Chondrocyte (in vitro differentiated cells): ENCODE data around the gene COL4A4. TPM values are rescaled to one million over a fixed set of nuclear protein-coding genes. Genes with fewer than 3 reads are reported as not detected.

Source experiments
- DNase-seq: peaks from one replicate; pipeline ENCODE4 v3.0.0; 2021; ENCODE audit warnings: mixed read lengths, low spot score
- H3K27ac Mint-ChIP-seq: one replicate; pipeline ENCODE4 v1.8.0; 2021; ENCODE audit warnings: mild to moderate bottlenecking, moderate library complexity, mixed read lengths; ENCODE audit not compliant: unreplicated experiment
- H3K27me3 Mint-ChIP-seq: 2 replicates; pipeline ENCODE4 v1.8.0; 2021; ENCODE audit warnings: low read depth, mixed read lengths
- H3K36me3 Mint-ChIP-seq: 2 replicates; pipeline ENCODE4 v1.8.0; 2021; ENCODE audit warnings: low read depth, mixed read lengths
- H3K4me1 Mint-ChIP-seq: 2 replicates; pipeline ENCODE4 v1.8.0; 2021; ENCODE audit warnings: low read depth, mild to moderate bottlenecking, mixed read lengths
- H3K4me3 Mint-ChIP-seq: one replicate; pipeline ENCODE4 v1.8.0; 2021; ENCODE audit warnings: mild to moderate bottlenecking, moderate library complexity, mixed read lengths; ENCODE audit not compliant: unreplicated experiment
- H3K9me3 Mint-ChIP-seq: 2 replicates; pipeline ENCODE4 v1.8.0; 2021; ENCODE audit warnings: low read depth, mixed read lengths
- CTCF ChIP-seq: fragments of 200-600 bp; sonication (generic); IDR thresholded peaks from 2 replicates; pipeline ENCODE4 v1.5.0; 2021; ENCODE audit warnings: antibody characterized with exemption, mild to moderate bottlenecking, moderate library complexity
- total RNA-seq: library from RNA; stranded (reverse); gene quantifications from 3 replicates; pipeline ENCODE4 v1.2.1, GENCODE V29; 2021

COL4A4 gene
- total RNA-seq, 1 donor from 2014 or later: 7.3 TPM

- H3K27me3 Mint-ChIP-seq: peaks cover 12% of the 10 kb centered on the region
- H3K27ac Mint-ChIP-seq: no peak overlapping the region
- no peaks in the 10 kb centered on the region for H3K9me3 Mint-ChIP-seq
- peaks cover 6% of the 10 kb centered on the region for H3K4me1 Mint-ChIP-seq
- no peaks in the 10 kb centered on the region for H3K36me3 Mint-ChIP-seq
- no peak for TF ChIP-seq CTCF
- H3K4me3 Mint-ChIP-seq: no peak overlapping the region
- no peak for DNase-seq
Observed at GRCh38 chr2:227130636-227131035, 33.4 kb downstream of the COL4A4 start.

GRCh38 chr2:227127201-227127600, 36.8 kb downstream of the COL4A4 start:
- H3K4me3 Mint-ChIP-seq: no peak overlapping the region
- peaks cover 6% of the 10 kb centered on the region for H3K4me1 Mint-ChIP-seq
- H3K27me3 Mint-ChIP-seq: peaks cover 15% of the 10 kb centered on the region
- no peaks in the 10 kb centered on the region for H3K9me3 Mint-ChIP-seq
- H3K27ac Mint-ChIP-seq: no peak overlapping the region
- DNase-seq: no peak
- H3K36me3 Mint-ChIP-seq: no peaks in the 10 kb centered on the region
- no peak for TF ChIP-seq CTCF

- DNase-seq: no peak
- Mint-ChIP-seq H3K9me3 (no peaks in the 10 kb centered on the region), H3K36me3 (no peaks in the 10 kb centered on the region), H3K4me3 (no peak overlapping the region), H3K27me3 (peaks cover 15% of the 10 kb centered on the region), H3K4me1 (peaks cover 6% of the 10 kb centered on the region), H3K27ac (no peak overlapping the region)
- TF ChIP-seq CTCF: peak; percentile 56
Observed at GRCh38 chr2:227125506-227125905, 38.5 kb downstream of the COL4A4 start.

- no peaks in the 10 kb centered on the region for H3K36me3 Mint-ChIP-seq
- H3K4me1 Mint-ChIP-seq: peaks cover 6% of the 10 kb centered on the region
- DNase-seq: no peak
- peaks cover 15% of the 10 kb centered on the region for H3K27me3 Mint-ChIP-seq
- no peak overlapping the region for H3K4me3 Mint-ChIP-seq
- H3K9me3 Mint-ChIP-seq: no peaks in the 10 kb centered on the region
- H3K27ac Mint-ChIP-seq: no peak overlapping the region
- no peak for TF ChIP-seq CTCF
Observed at GRCh38 chr2:227124811-227125210, 39.2 kb downstream of the COL4A4 start.

- H3K4me3 Mint-ChIP-seq: no peak overlapping the region
- H3K27me3 Mint-ChIP-seq: peaks cover 12% of the 10 kb centered on the region
- DNase-seq: no peak
- peaks cover 6% of the 10 kb centered on the region for H3K4me1 Mint-ChIP-seq
- no peaks in the 10 kb centered on the region for H3K9me3 Mint-ChIP-seq
- no peak overlapping the region for H3K27ac Mint-ChIP-seq
- no peak for TF ChIP-seq CTCF
- no peaks in the 10 kb centered on the region for H3K36me3 Mint-ChIP-seq
Observed at GRCh38 chr2:227123697-227124096, 40.3 kb downstream of the COL4A4 start.
